H1 (cell line): ENCODE data around the gene PDHX. TPM values are rescaled to one million over a fixed set of nuclear protein-coding genes. Genes with fewer than 3 reads are reported as not detected.

Experiments
- CTCF ChIA-PET: fragments of 300-600 bp; sonication (Branson Sonifier 250); formaldehyde crosslinking; loops from one replicate; lab custom pipeline; 2021; ENCODE audit not compliant: partially characterized antibody; lab: Charles Lee
- POLR2A ChIA-PET: fragments of 300-600 bp; sonication (Branson Sonifier 250); formaldehyde crosslinking; loops from one replicate; lab custom pipeline; 2021; ENCODE audit warnings: inconsistent platforms; ENCODE audit not compliant: partially characterized antibody; lab: Charles Lee
- DNase-seq, 2 experiments: peaks; one replicate each; pipeline versions ENCODE4 v3.0.0 to v3.0.0-alpha.2; 2010 to 2022; ENCODE audit warnings: low spot score in 2 of 2, low read depth in 1 of 2, mixed read lengths in 1 of 2
- FAIRE-seq: peaks from 2 replicates; lab custom pipeline; 2011; peaks lifted over from hg19 to GRCh38; lab: Jason Lieb, UNC
- H2AFZ ChIP-seq: 2 replicates; pipeline ENCODE4 v1.8.1; 2012; ENCODE audit warnings: low read length, inconsistent platforms
- H2AK5ac ChIP-seq: 2 replicates; pipeline ENCODE4 v1.6.1; 2013; ENCODE audit warnings: low read depth, low read length
- H2BK120ac ChIP-seq: replicated peaks from 2 replicates; pipeline ENCODE3; 2013; ENCODE audit warnings: low read depth, low read length, inconsistent platforms
- H2BK12ac ChIP-seq: 2 replicates; pipeline ENCODE4 v1.6.1; 2013; ENCODE audit warnings: low read depth, low read length
- H2BK15ac ChIP-seq: 2 replicates; pipeline ENCODE4 v1.6.1; 2013; ENCODE audit warnings: low read length
- H2BK20ac ChIP-seq: 2 replicates; pipeline ENCODE4 v1.6.1; 2013; ENCODE audit warnings: low read length
- H2BK5ac ChIP-seq: 2 replicates; pipeline ENCODE4 v1.6.1; 2013; ENCODE audit warnings: low read depth, low read length
- H3K14ac ChIP-seq: 2 replicates; pipeline ENCODE4 v1.6.1; 2013; ENCODE audit warnings: inconsistent platforms; ENCODE audit not compliant: insufficient read length
- H3K18ac ChIP-seq: 2 replicates; pipeline ENCODE4 v1.6.1; 2013; ENCODE audit warnings: low read length; ENCODE audit errors: extremely low read depth
- H3K23ac ChIP-seq: 2 replicates; pipeline ENCODE4 v1.6.1; 2013; ENCODE audit warnings: inconsistent platforms; ENCODE audit not compliant: insufficient read length
- H3K23me2 ChIP-seq: 2 replicates; pipeline ENCODE4 v1.6.1; 2013; ENCODE audit warnings: low read depth, low read length
- H3K27ac ChIP-seq: 2 replicates; pipeline ENCODE4 v1.6.1; 2011; ENCODE audit warnings: low read depth, low read length, inconsistent platforms
- H3K27me3 ChIP-seq, 4 experiments: replicated peaks in 1 of 4; 1 replicate in 1 of 4; 2 replicates in 3 of 4; pipeline versions ENCODE4 v1.6.1 to v1.8.1; 2011 to 2013; ENCODE audit warnings: low read length in 3 of 4, mild to moderate bottlenecking in 3 of 4, inconsistent platforms in 2 of 4, mixed read lengths in 2 of 4, moderate library complexity in 1 of 4; ENCODE audit not compliant: control insufficient read depth in 3 of 4, insufficient read depth in 3 of 4; ENCODE audit errors: extremely low read depth in 1 of 4
- H3K36me3 ChIP-seq, 4 experiments: 2 replicates each; pipeline versions ENCODE4 v1.6.1 to v1.8.1; 2011 to 2013; ENCODE audit warnings: mild to moderate bottlenecking in 4 of 4, low read length in 3 of 4, moderate library complexity in 2 of 4, control low read depth in 1 of 4, inconsistent platforms in 1 of 4; ENCODE audit not compliant: insufficient read depth in 4 of 4, control insufficient read depth in 2 of 4
- H3K4ac ChIP-seq: replicated peaks from 2 replicates; pipeline ENCODE3; 2013; ENCODE audit warnings: low read length, low read depth, mixed read lengths, inconsistent platforms; ENCODE audit not compliant: insufficient read length
- H3K4me1 ChIP-seq, 4 experiments: replicated peaks in 1 of 4; 1 replicate in 1 of 4; 2 replicates in 3 of 4; pipeline versions ENCODE4 v1.6.1 to v1.8.1; 2011 to 2013; ENCODE audit warnings: low read length in 3 of 4, inconsistent platforms in 2 of 4, mixed read lengths in 1 of 4; ENCODE audit not compliant: insufficient read depth in 4 of 4, control insufficient read depth in 3 of 4
- H3K4me2 ChIP-seq, 2 experiments: 2 replicates each; pipeline versions ENCODE4 v1.6.1 to v1.8.1; 2011 to 2013; ENCODE audit warnings: low read depth in 2 of 2, low read length in 2 of 2, control low read depth in 1 of 2, inconsistent platforms in 1 of 2, mild to moderate bottlenecking in 1 of 2; ENCODE audit not compliant: insufficient read depth in 1 of 2
- H3K4me3 ChIP-seq, 4 experiments: fragments of 200-600, 300-600 bp in 1 of 4; sonication (generic), shearing (Covaris generic), sonication (Bioruptor Twin) in 1 of 4; 2 replicates each; pipeline versions ENCODE4 v1.5.1 to v1.8.1; 2011 to 2016; ENCODE audit warnings: low read length in 4 of 4, low read depth in 3 of 4, control low read depth in 2 of 4, inconsistent platforms in 2 of 4, mild to moderate bottlenecking in 2 of 4, mixed read lengths in 1 of 4, moderate library complexity in 1 of 4; ENCODE audit not compliant: insufficient read depth in 2 of 4; ENCODE audit errors: extremely low read depth in 1 of 4
- H3K56ac ChIP-seq: replicated peaks from 2 replicates; pipeline ENCODE3; 2013; ENCODE audit warnings: low read depth, mild to moderate bottlenecking, mixed read lengths, low read length, inconsistent platforms; ENCODE audit not compliant: insufficient read length
- H3K79me1 ChIP-seq: 2 replicates; pipeline ENCODE4 v1.6.1; 2013; ENCODE audit warnings: low read depth, low read length, control low read depth
- H3K79me2 ChIP-seq, 2 experiments: 2 replicates each; pipeline versions ENCODE4 v1.6.1 to v1.8.1; 2012 to 2013; ENCODE audit warnings: low read length in 2 of 2, mild to moderate bottlenecking in 2 of 2, inconsistent platforms in 1 of 2; ENCODE audit not compliant: insufficient read depth in 2 of 2, control insufficient read depth in 1 of 2
- H3K9ac ChIP-seq, 4 experiments: replicated peaks in 1 of 4; 1 replicate in 1 of 4; 2 replicates in 3 of 4; pipeline versions ENCODE4 v1.6.1 to v1.8.1; 2011 to 2013; ENCODE audit warnings: low read depth in 3 of 4, low read length in 3 of 4, control low read depth in 2 of 4, mild to moderate bottlenecking in 2 of 4, moderate library complexity in 2 of 4, inconsistent platforms in 1 of 4; ENCODE audit errors: extremely low read depth in 1 of 4
- H3K9me3 ChIP-seq, 2 experiments: 2 replicates each; pipeline versions ENCODE4 v1.6.1 to v1.8.1; 2012 to 2013; ENCODE audit warnings: mild to moderate bottlenecking in 2 of 2, moderate library complexity in 2 of 2, control low read depth in 1 of 2, inconsistent platforms in 1 of 2, low read depth in 1 of 2, low read length in 1 of 2, mixed read lengths in 1 of 2; ENCODE audit not compliant: insufficient read depth in 2 of 2
- H4K20me1 ChIP-seq, 2 experiments: replicated peaks in 1 of 2; 2 replicates each; pipeline versions ENCODE3 to v1.8.1; 2011 to 2013; ENCODE audit warnings: inconsistent platforms in 2 of 2, low read length in 2 of 2, mild to moderate bottlenecking in 1 of 2; ENCODE audit not compliant: insufficient read depth in 2 of 2, control insufficient read depth in 1 of 2
- H4K5ac ChIP-seq: 2 replicates; pipeline ENCODE4 v1.6.1; 2013; ENCODE audit warnings: low read length, low read depth, mixed read lengths, inconsistent platforms; ENCODE audit not compliant: insufficient read length
- H4K8ac ChIP-seq: 2 replicates; pipeline ENCODE4 v1.8.0; 2013; ENCODE audit warnings: mild to moderate bottlenecking, moderate library complexity, low read length, inconsistent platforms; ENCODE audit not compliant: insufficient read depth; ENCODE audit errors: extremely low read depth
- H4K91ac ChIP-seq: replicated peaks from 2 replicates; pipeline ENCODE3; 2013; ENCODE audit warnings: low read length, mixed read lengths, inconsistent platforms; ENCODE audit not compliant: insufficient read length
- ASH2L ChIP-seq: fragments of 200-600, 300-600 bp; sonication (generic); IDR thresholded peaks from one replicate; pipeline ENCODE4 v1.7.1; 2017; ENCODE audit warnings: low read length
- CBX5 ChIP-seq: fragments of 300-800, 300-1000 bp; sonication (generic); IDR thresholded peaks from 2 replicates; pipeline ENCODE4 v1.7.1; 2016; ENCODE audit warnings: antibody characterized with exemption, low read length, low read depth
- CHD1 ChIP-seq: IDR thresholded peaks from 2 replicates; pipeline ENCODE4 v1.6.1; 2012; ENCODE audit warnings: low read depth, low read length, improper control_type of control experiment
- E2F6 ChIP-seq: IDR thresholded peaks from 2 replicates; pipeline ENCODE4 v1.6.1; 2012; ENCODE audit warnings: inconsistent platforms
- HDAC6 ChIP-seq: IDR thresholded peaks from one replicate; pipeline ENCODE4 v1.7.1; 2012; ENCODE audit warnings: low read depth, mild to moderate bottlenecking, inconsistent platforms, low read length, moderate library complexity
- JUND ChIP-seq: IDR thresholded peaks from 2 replicates; pipeline ENCODE4 v1.6.1; 2011; ENCODE audit warnings: mild to moderate bottlenecking, improper control_type of control experiment, low read length
- MAX ChIP-seq: IDR thresholded peaks from 2 replicates; pipeline ENCODE4 v1.6.1; 2012; ENCODE audit warnings: inconsistent platforms
- NANOG ChIP-seq: IDR thresholded peaks from 2 replicates; pipeline ENCODE4 v1.6.1; 2011; ENCODE audit warnings: low read length, low read depth, mild to moderate bottlenecking, inconsistent platforms; ENCODE audit not compliant: insufficient read depth, poor library complexity, severe bottlenecking
- POU5F1 ChIP-seq: IDR thresholded peaks from 2 replicates; pipeline ENCODE4 v1.6.1; 2011; ENCODE audit warnings: low read depth, mild to moderate bottlenecking, low read length, moderate library complexity
- SIX5 ChIP-seq: IDR thresholded peaks from 2 replicates; pipeline ENCODE4 v1.6.1; 2011; ENCODE audit warnings: mild to moderate bottlenecking, low read depth, low read length
- TAF7 ChIP-seq: optimal IDR thresholded peaks from 2 replicates; pipeline ENCODE3; 2011; ENCODE audit warnings: low read depth, mild to moderate bottlenecking, inconsistent platforms, low read length, moderate library complexity, borderline replicate concordance
- WGBS, 2 experiments: shearing (Covaris generic) in 1 of 2; methylation state at CpG; one replicate each; pipeline versions ENCODE4 v1.1.6 to v1.1.7; 2013 to 2015; ENCODE audit warnings: low lambda C conversion rate in 2 of 2, mixed read lengths in 2 of 2, inconsistent platforms in 1 of 2, low coverage in 1 of 2, missing lambda C conversion rate in 1 of 2; ENCODE audit not compliant: insufficient replicate concordance in 2 of 2, insufficient coverage in 1 of 2, insufficient read length in 1 of 2; ENCODE audit errors: extremely low coverage in 1 of 2, missing lambda C conversion rate in 1 of 2; 5-methylcytosine and 5-hydroxymethylcytosine counted together
- polyA plus RNA-seq, 7 experiments: library from polyadenylated mRNA; depleted of rRNA in 3 of 7; stranded (reverse) in 5 of 7; unstranded in 2 of 7; fragments of >200 nt in 5 of 7; fragments of 200-250 nt in 2 of 7; gene quantifications; 1 replicate in 5 of 7; 2 replicates in 1 of 7; 4 replicates in 1 of 7; pipeline versions ENCODE4 v1.2.1 to v1.2.3, GENCODE V29; 2011 to 2013; ENCODE audit warnings: missing spikeins in 2 of 7, mixed read lengths in 2 of 7
- total RNA-seq: library from RNA; stranded (reverse); fragmentation: NEBNext Ultra II Directional; extraction: Animal tissue kit (Norgen Biotek cat#: 25700); gene quantifications from 2 replicates; pipeline ENCODE4 v1.2.1, GENCODE V29; 2021

The PDHX gene
- total and polyA plus RNA-seq, 2 of the 8 experiments (the other 6 are each of a cell fraction or from before 2014, with no cell fraction given): 12.4 to 51.9 TPM

GRCh38 chr11:34994854-34995253, 78.4 kb downstream of the PDHX start:
- Histone ChIP-seq H3K18ac (no peak overlapping the region), H4K20me1 (no peaks in the 10 kb centered on the region), H2BK15ac (no peak overlapping the region), H3K27me3 (no peaks in the 10 kb centered on the region), H3K9me3 (no peaks in the 10 kb centered on the region), H3K79me1 (no peaks in the 10 kb centered on the region), H2BK20ac (no peak overlapping the region), H3K79me2 (no peaks in the 10 kb centered on the region), H2AFZ (no peak overlapping the region), H2BK120ac (no peak overlapping the region), H3K23me2 (no peaks in the 10 kb centered on the region), H3K56ac (no peak overlapping the region), H3K27ac (no peak overlapping the region), H2BK12ac (no peak overlapping the region), H4K91ac (no peak overlapping the region), H3K14ac (no peak overlapping the region), H3K4me3 (no peak overlapping the region), H3K4me2 (no peak overlapping the region), H3K23ac (no peak overlapping the region), H4K5ac (no peak overlapping the region), H3K36me3 (peaks cover 0 to 4% (median 0%) of the 10 kb centered on the region in 4 experiments; a peak in 1 of 8 replicates), H3K4ac (no peak overlapping the region), H3K9ac (no peak overlapping the region), H4K8ac (no peak overlapping the region), H2AK5ac (no peak overlapping the region), H2BK5ac (no peak overlapping the region), H3K4me1 (no peaks in the 10 kb centered on the region)
- DNase-seq: no peak
- POLR2A ChIA-PET: no interaction called here
- CTCF ChIA-PET: interaction anchor here (0.6 to 2.0 kb wide), 6 partner anchors 17 to 398 kb away, joined by 3 to 8 read pairs (median 4); no protein-coding TSS in a partner anchor
- 86% methylated on average over 9 of the region's 9 CpGs; no CpG with 5 or more reads in 1 of the 2 experiments for WGBS, 2 experiments
- no peak for FAIRE-seq
- TF ChIP-seq CHD1 (no peak), HDAC6 (no peak), POU5F1 (no peak), JUND (no peak), E2F6 (no peak), NANOG (no peak), MAX (no peak), SIX5 (no peak), CBX5 (no peak), ASH2L (no peak), TAF7 (no peak)
